Esophagus muscularis mucosa (tissue), 4 donors: ENCODE data around the gene PUSL1. TPM values are rescaled to one million over a fixed set of nuclear protein-coding genes. Genes with fewer than 3 reads are reported as not detected.

Source experiments
- DNase-seq: peaks from one replicate; pipeline ENCODE4 v3.0.0-alpha.2; 2017; ENCODE audit errors: extremely low spot score
- H3K27ac ChIP-seq, 4 donors: fragments of 200-600 bp; sonication (generic); replicated peaks in 1 of 4; 1 replicate in 3 of 4; 2 replicates in 1 of 4; pipeline ENCODE4 v1.5.1; 2016 to 2019; ENCODE audit warnings: mild to moderate bottlenecking in 1 of 4
- H3K27me3 ChIP-seq, 4 donors: fragments of 200-600 bp; sonication (generic); one replicate each; pipeline versions ENCODE4 v1.5.1 to v1.6.0; 2016 to 2019
- H3K36me3 ChIP-seq, 4 donors: fragments of 200-600 bp; sonication (generic); one replicate each; pipeline ENCODE4 v1.5.1; 2016 to 2019
- H3K4me1 ChIP-seq, 4 donors: fragments of 200-600 bp; sonication (generic); one replicate each; pipeline ENCODE4 v1.5.1; 2016 to 2019
- H3K4me3 ChIP-seq, 4 donors: fragments of 200-600 bp; sonication (generic); 1 replicate in 2 of 4; 2 replicates in 2 of 4; pipeline ENCODE4 v1.5.1; 2016 to 2019; ENCODE audit warnings: mild to moderate bottlenecking in 4 of 4, moderate library complexity in 1 of 4
- H3K9me3 ChIP-seq, 4 donors: fragments of 200-600 bp; sonication (generic); 1 replicate in 3 of 4; 2 replicates in 1 of 4; pipeline ENCODE4 v1.5.1; 2016 to 2019
- EP300 ChIP-seq: sonication (generic); formaldehyde crosslinking; IDR thresholded peaks from one replicate; pipeline ENCODE4 v1.6.1; 2017; ENCODE audit warnings: antibody characterized with exemption
- POLR2A ChIP-seq: fragments of 450-650 bp; IDR thresholded peaks from one replicate; pipeline ENCODE4 v1.6.1; 2017; ENCODE audit warnings: antibody characterized with exemption, moderate library complexity, mild to moderate bottlenecking, low read depth
- POLR2AphosphoS5 ChIP-seq, 2 donors: sonication (generic); formaldehyde crosslinking; IDR thresholded peaks; one replicate each; pipeline ENCODE4 v1.6.1; 2017; ENCODE audit warnings: antibody characterized with exemption in 2 of 2
- WGBS: methylation state at CpG from one replicate; pipeline ENCODE4 v1.1.5; 2018; 5-methylcytosine and 5-hydroxymethylcytosine counted together
- intact Hi-C: fragments of 100-400 bp; cut with DNase I; formaldehyde crosslinking; loops from one replicate; pipeline ENCODE4 v1.15.1; 2023
- total RNA-seq, 4 donors: library from RNA; depleted of rRNA; stranded (reverse); fragments of >200 nt; gene quantifications; one replicate each; pipeline versions ENCODE4 v1.1.0 to v1.2.1, GENCODE V29; 2016
- TF ChIP-seq, protein P1 (sequence below), 3 experiments: fragments of 200-600 bp in 2 of 3; fragments of 450-650 bp in 1 of 3; sonication (generic) in 2 of 3; IDR thresholded peaks; one replicate each; pipeline ENCODE4 v1.5.1; 2017 to 2019; ENCODE audit warnings: antibody characterized with exemption in 3 of 3, mild to moderate bottlenecking in 2 of 3, moderate library complexity in 1 of 3

PUSL1 gene, protein sequence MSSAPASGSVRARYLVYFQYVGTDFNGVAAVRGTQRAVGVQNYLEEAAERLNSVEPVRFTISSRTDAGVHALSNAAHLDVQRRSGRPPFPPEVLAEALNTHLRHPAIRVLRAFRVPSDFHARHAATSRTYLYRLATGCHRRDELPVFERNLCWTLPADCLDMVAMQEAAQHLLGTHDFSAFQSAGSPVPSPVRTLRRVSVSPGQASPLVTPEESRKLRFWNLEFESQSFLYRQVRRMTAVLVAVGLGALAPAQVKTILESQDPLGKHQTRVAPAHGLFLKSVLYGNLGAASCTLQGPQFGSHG
- total RNA-seq: 10 to 100 TPM; 10.3 to 24.7 (median 21.7) TPM

DNA sequence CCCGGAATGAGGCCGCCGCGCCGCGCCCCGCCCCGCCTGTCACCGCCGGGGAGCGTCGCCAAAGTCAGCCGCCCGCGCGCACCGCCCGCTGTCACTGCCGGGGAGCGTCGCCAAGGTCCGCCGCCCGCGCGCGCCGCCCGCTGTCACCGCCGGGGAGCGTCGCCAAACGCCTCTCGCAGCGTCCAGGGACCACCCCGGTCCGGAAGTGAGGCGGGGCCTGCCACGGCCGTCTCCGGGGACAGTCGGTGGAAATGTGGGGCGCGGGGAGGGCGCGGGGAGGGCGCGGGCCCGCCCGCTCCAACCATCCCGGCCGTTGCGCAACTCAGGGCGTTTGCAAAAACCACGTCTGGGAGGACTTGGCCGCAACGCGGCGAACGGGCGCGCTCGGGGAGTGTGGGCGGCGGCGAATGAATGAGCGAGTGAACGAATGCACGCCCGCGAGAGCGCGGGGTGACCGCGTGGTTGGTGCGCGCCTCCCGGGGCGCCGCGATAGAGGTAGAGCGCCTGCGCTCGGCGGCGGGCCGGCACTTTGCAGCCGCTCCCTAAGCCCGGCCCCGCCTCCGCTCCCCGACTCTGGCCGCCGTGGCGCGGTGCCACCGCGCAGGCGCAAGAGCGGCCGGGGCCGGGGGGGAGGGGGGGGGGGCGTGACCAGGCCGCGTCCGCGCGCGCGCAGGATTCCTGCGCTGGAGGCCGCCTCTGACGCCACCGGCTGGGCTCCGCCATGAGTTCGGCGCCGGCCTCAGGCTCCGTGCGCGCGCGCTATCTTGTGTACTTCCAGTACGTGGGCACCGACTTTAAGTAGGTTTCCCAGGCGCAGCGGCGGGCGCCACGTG, at the start of gene PUSL1, which contains the start of gene ACAP3:
Gene PUSL1, plus strand, starts transcription at position 675 of the 833 bp plus-strand sequence. Its CDS starts 47 bp downstream, at position 722.
Gene ACAP3, minus strand, starts transcription at position 8 of the 833 bp plus-strand sequence. CDS start 115 bp downstream, outside the sequence.
- Histone ChIP-seq H3K4me3 (peak within 1 kb of the TSS; percentile 67 to 91 (median 81)), H3K4me1 (peaks cover 48 to 64% (median 59%) of the 10 kb centered on the region in 4 donors), H3K36me3 (peaks cover 22 to 36% (median 33%) of the 10 kb centered on the region in 4 donors), H3K27ac (peak within 1 kb of the TSS; percentile 83 to 96 (median 94)), H3K9me3 (no peaks in the 10 kb centered on the region), H3K27me3 (no peaks in the 10 kb centered on the region)
- TF ChIP-seq POLR2AphosphoS5 (IDR thresholded peaks at IDR 0.05) (peak; percentile 44 to 80), EP300 (no peak), POLR2A (no peak)
- TF ChIP-seq, protein P1, sequence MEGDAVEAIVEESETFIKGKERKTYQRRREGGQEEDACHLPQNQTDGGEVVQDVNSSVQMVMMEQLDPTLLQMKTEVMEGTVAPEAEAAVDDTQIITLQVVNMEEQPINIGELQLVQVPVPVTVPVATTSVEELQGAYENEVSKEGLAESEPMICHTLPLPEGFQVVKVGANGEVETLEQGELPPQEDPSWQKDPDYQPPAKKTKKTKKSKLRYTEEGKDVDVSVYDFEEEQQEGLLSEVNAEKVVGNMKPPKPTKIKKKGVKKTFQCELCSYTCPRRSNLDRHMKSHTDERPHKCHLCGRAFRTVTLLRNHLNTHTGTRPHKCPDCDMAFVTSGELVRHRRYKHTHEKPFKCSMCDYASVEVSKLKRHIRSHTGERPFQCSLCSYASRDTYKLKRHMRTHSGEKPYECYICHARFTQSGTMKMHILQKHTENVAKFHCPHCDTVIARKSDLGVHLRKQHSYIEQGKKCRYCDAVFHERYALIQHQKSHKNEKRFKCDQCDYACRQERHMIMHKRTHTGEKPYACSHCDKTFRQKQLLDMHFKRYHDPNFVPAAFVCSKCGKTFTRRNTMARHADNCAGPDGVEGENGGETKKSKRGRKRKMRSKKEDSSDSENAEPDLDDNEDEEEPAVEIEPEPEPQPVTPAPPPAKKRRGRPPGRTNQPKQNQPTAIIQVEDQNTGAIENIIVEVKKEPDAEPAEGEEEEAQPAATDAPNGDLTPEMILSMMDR (IDR thresholded peaks at IDR 0.05): no peak
- 2% methylated on average over 10 of the region's 131 CpGs for WGBS
- intact Hi-C loops: no loop called here
- peak; percentile 96 for DNase-seq

DNA sequence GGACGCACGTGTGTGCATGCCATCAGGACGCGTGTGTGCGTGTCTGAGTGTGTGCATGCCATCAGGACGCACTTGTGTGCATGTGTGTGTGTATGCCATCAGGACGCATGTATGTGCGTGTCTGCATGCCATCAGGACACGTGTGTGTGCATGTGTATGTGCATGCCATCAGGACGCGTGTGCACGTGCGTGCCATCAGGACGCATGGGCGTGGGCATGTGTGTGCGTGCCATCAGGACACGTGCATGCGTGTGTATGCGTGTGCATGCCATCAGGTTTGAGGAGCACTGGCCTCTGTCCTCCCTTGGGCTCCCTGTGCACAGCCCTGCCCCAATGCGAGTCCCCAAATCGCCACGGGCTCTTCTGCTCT, 49.3 kb upstream of the PUSL1 start:
- H3K36me3 ChIP-seq: peaks cover 53 to 100% (median 89%) of the 10 kb centered on the region in 4 donors
- no peaks in the 10 kb centered on the region for H3K27me3 ChIP-seq
- WGBS: 90% methylated on average over 21 of the region's 22 CpGs
- no peaks in the 10 kb centered on the region for H3K9me3 ChIP-seq
- no peak overlapping the region for H3K4me3 ChIP-seq
- H3K4me1 ChIP-seq: peaks cover 0 to 15% (median 6%) of the 10 kb centered on the region in 4 donors
- no peak for DNase-seq
- TF ChIP-seq EP300: no peak
- TF ChIP-seq, protein P1 (IDR thresholded peaks at IDR 0.05): no peak
- no peak for TF ChIP-seq POLR2AphosphoS5 (IDR thresholded peaks at IDR 0.05)
- no peak for TF ChIP-seq POLR2A
- no peak overlapping the region for H3K27ac ChIP-seq
- intact Hi-C loops: no loop called here

DNA sequence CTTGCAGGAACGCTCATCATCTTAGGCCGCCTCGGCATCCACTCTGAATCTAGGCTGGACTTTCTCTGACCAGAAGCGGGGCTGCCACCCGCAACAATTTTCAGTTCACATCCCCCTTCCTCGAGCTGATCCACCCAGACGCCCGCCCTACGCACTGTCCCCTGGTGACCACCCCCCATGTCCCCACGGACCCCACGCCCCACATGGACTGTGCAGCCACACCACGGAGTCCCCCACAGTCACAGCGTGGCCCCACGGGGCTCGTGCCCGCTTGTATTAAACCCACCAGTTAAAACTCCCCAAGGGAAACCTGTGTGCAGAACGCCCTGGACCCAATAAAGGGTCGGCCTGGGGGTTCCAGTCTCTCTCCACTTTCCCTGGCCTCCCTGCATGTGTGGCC, 48.9 kb upstream of the PUSL1 start:
- WGBS: 92% methylated on average over 17 of the region's 18 CpGs
- Histone ChIP-seq H3K9me3 (no peaks in the 10 kb centered on the region), H3K4me3 (no peak overlapping the region), H3K27ac (no peak overlapping the region), H3K36me3 (peaks cover 52 to 100% (median 89%) of the 10 kb centered on the region in 4 donors), H3K27me3 (no peaks in the 10 kb centered on the region), H3K4me1 (peaks cover 0 to 16% (median 6%) of the 10 kb centered on the region in 4 donors)
- DNase-seq: no peak
- intact Hi-C loops: no loop called here
- TF ChIP-seq POLR2AphosphoS5 (IDR thresholded peaks at IDR 0.05) (no peak), POLR2A (no peak), EP300 (no peak)
- TF ChIP-seq, protein P1 (IDR thresholded peaks at IDR 0.05): no peak

DNA sequence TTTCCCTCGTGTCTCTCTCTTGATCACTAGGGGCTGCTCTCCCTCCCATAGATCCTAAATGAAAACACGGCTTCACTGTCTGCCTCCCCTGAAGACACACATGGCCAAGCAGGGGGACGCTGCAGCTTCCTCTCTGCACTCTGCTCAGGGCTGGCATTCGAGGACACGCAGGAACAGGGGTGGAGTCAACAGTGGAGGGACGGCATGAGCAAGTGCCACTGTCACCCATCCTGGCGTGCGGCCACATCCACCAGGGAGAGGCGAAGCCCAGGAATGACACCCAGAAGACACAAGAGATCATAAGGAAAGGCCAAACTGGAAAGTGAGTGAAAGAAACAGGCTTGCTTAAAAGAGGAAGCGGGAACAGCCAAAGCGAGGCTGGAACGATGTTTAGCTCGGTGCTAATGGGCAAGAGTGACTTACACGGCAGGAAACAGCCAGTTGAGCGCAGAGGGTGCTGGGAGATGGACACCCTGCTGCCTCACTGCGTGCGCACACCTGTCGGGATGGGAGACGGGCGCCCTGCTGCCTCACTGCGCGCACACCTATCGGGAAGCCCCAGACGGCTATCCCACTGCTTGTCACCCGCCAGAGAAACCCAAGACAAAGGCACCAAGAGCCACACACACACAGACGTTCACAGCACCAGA, 48.3 kb upstream of the PUSL1 start:
- Histone ChIP-seq H3K27me3 (no peaks in the 10 kb centered on the region), H3K36me3 (peaks cover 52 to 100% (median 89%) of the 10 kb centered on the region in 4 donors), H3K4me1 (peaks cover 0 to 21% (median 7%) of the 10 kb centered on the region in 4 donors), H3K4me3 (no peak overlapping the region), H3K27ac (no peak overlapping the region), H3K9me3 (no peaks in the 10 kb centered on the region)
- intact Hi-C loops: no loop called here
- 80% methylated on average over 26 of the region's 26 CpGs for WGBS
- TF ChIP-seq POLR2AphosphoS5 (IDR thresholded peaks at IDR 0.05): no peak
- TF ChIP-seq POLR2A: no peak
- TF ChIP-seq, protein P1 (IDR thresholded peaks at IDR 0.05): no peak
- no peak for TF ChIP-seq EP300
- no peak for DNase-seq
